Stimulated activated memory B cell treated with anti-CD40 and anti-IgM and Interleukin-4, amounts not matched to agents 10 μg/mL and 1 μg/mL and 100 μg/mL, for 72 hours (primary cell): ENCODE results near the gene PLEKHH3.

Experiments
- ATAC-seq: fragments of 150-1000 bp; cut with Tn5 transposase; 2 replicates; pipeline ENCODE4 v1.10.0; 2021
- H3K27ac Mint-ChIP-seq: one replicate; pipeline ENCODE4 v1.8.0; 2022; ENCODE audit warnings: mild to moderate bottlenecking, mixed read lengths
- H3K27me3 Mint-ChIP-seq: one replicate; pipeline ENCODE4 v1.8.0; 2022; ENCODE audit warnings: mixed read lengths
- H3K36me3 Mint-ChIP-seq: one replicate; pipeline ENCODE4 v1.8.0; 2022; ENCODE audit warnings: mixed read lengths
- H3K4me1 Mint-ChIP-seq: one replicate; pipeline ENCODE4 v1.8.0; 2022; ENCODE audit warnings: mixed read lengths
- H3K4me3 Mint-ChIP-seq: one replicate; pipeline ENCODE4 v1.8.0; 2022; ENCODE audit warnings: mild to moderate bottlenecking, moderate library complexity, mixed read lengths
- H3K9me3 Mint-ChIP-seq: one replicate; pipeline ENCODE4 v1.8.0; 2022; ENCODE audit warnings: mixed read lengths

PLEKHH3 gene

DNA sequence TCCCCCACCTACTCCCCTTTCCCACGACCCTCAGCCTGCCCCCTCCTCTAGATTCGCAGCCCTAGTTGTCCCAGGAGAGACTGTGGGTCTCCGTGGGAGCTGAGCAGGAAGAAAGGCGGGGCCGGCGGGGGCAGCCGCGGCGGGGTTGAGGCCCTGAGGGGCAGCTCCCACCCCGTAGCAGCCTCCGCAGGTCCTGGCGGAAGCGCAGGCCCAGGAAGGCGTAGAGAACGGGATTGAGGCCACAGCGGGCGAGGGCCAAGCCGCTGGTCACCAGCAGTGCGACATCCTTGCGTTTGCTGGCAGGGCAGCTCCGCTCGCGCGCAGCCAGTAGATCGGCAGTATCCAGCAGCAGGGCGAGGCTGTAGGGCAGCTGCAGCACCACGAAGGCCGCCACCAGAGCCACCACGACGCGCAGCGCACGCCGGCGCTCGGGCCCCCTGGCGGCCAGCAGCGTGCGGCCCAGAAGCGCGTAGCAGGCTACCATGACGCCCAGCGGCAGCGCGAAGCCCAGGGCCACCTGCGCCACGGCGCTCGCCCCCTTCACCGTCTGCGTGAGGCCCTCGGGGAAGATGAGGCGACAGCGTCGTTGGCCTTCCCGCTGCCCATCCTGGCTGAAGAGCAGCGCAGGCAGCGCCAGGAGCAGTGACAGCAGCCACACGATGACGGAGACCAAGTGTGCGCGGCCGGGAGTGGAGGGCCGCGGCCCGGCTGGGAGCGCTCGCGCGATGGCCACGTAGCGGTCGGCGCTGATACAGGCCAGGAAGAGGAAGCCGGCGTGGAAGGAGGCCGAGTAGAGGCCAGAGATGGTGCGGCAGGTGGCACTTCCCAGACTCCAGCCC is 2.9 kb upstream of the PLEKHH3 start:
- Mint-ChIP-seq H3K4me3 (peak overlapping the region; percentile 76), H3K9me3 (no peaks in the 10 kb centered on the region), H3K27ac (peak overlapping the region; percentile 74), H3K36me3 (no peaks in the 10 kb centered on the region), H3K4me1 (peaks cover 74% of the 10 kb centered on the region), H3K27me3 (peaks cover 23% of the 10 kb centered on the region)
- ATAC-seq = peak; percentile 71

DNA sequence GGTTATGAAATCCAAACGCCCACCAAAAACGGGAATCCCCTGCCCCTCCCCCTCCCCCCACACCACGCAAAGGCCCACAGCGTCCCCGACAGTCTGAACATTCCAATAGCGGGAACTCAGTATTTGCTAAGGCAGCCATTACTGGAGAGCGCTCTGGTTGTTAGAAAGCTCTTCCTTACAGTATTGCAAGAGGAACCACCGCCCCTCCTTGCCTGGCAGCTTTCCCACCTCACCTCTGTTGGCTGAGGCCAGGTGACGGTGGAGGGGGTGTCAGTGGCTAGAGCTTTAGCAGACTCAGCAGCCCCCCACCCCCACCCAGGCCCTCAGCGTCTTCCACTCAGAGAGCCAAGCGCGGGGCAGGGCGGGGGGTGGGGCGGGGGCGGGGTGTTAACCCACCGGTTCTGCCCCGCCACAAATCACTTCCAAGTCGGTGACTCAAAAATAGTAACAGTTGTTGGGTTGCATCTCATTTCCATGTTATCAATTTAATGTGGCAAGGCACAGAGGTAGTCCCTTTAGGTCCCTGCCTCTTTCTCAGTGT is 2.2 kb upstream of the PLEKHH3 start:
- Mint-ChIP-seq H3K36me3 (no peaks in the 10 kb centered on the region), H3K4me1 (peaks cover 80% of the 10 kb centered on the region), H3K4me3 (peak overlapping the region; percentile 80), H3K27ac (peak overlapping the region; percentile 74), H3K9me3 (no peaks in the 10 kb centered on the region), H3K27me3 (peaks cover 30% of the 10 kb centered on the region)
- no peak for ATAC-seq

DNA sequence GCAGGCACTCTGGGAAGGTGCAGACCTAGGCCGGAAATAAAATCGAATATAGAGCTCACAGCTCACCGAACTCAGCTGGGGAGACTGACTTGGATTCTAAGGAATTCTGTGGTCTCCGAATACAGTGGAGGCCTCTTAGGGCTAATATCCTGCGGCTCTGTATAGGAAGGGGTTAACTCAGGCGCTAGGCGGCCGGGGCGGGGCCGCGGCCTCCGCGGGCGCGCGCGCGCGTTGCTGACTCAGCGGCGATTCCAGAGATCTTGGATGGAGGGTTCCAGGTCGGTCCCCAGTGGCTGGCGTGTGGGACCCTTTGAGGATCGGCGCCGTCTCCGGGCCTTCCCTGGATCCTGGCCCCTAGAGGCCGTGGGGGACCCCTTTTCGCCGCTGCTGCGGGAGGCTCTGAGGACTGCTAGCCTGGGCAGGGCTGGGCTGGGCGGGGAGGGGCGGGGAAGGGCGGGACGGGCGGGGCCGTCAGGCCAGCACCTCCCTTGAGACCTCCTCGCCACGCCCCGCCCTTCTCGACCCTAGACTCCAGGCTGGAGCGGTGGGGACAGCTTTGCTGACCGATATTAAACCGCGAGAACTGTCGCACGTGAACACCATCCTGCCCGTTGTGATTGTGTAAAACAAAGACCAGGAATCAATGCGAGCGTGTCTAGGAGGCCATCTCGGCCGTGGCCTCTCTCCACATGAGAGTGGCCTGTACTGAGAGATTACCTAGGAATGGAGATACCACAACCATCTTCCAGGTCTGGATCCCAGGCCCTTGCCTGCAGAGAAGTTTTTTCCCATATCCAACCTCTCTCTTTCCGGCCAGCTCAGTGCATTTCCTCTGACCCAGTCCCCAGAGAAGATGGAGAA is 1.4 kb upstream of the PLEKHH3 start:
- Mint-ChIP-seq H3K4me3 (peak overlapping the region; percentile 80), H3K27me3 (peaks cover 32% of the 10 kb centered on the region), H3K27ac (peak overlapping the region; percentile 34), H3K36me3 (no peaks in the 10 kb centered on the region), H3K4me1 (peaks cover 74% of the 10 kb centered on the region), H3K9me3 (no peaks in the 10 kb centered on the region)
- ATAC-seq = peak; percentile 59

DNA sequence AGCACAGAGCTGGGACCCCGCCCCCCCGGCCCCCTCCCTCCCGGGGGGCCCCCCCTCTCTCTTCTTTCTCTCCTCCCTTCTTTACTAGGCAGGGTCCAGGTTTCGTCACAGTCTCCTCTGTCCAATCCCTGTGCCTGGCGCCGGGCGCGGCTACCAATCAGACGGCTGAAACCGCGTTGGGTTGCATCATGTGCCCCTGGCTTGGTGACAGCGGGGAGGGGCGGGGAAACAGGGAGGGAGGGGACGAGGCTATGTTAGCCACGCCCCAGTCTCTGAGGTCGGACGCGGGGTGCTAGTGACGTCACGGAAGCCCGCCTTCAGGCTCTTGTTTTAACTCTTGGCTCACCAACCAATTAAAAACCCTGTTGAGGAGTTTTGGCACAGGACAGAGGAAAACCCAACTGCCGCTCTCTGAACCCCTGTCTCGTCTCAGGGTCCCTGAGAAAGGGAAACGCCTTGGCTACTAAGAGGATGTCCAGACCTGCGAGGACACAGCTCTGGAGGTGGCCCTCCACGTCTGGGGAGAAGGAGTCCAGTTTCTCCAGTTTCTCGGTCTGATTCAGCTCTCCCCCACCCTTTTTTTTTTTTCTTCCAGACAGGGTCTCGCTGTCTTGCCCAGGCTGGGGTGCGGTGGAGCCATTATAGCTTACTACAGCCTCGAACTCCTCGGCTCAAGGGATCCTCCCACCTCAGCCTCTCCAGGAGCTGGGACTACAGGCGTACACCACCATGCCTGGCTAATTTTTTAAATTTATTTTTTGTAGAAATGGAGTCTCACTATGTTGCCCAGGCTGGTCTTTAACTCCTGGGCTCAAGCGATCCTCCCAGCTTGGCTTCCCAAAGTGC is 441 bp upstream of the PLEKHH3 start:
- H3K27me3 Mint-ChIP-seq = peaks cover 33% of the 10 kb centered on the region
- peak overlapping the region; percentile 80 for H3K4me3 Mint-ChIP-seq
- no peaks in the 10 kb centered on the region for H3K36me3 Mint-ChIP-seq
- ATAC-seq = peak; percentile 87
- H3K4me1 Mint-ChIP-seq = peaks cover 64% of the 10 kb centered on the region
- H3K9me3 Mint-ChIP-seq = no peaks in the 10 kb centered on the region
- H3K27ac Mint-ChIP-seq = peak overlapping the region; percentile 2

DNA sequence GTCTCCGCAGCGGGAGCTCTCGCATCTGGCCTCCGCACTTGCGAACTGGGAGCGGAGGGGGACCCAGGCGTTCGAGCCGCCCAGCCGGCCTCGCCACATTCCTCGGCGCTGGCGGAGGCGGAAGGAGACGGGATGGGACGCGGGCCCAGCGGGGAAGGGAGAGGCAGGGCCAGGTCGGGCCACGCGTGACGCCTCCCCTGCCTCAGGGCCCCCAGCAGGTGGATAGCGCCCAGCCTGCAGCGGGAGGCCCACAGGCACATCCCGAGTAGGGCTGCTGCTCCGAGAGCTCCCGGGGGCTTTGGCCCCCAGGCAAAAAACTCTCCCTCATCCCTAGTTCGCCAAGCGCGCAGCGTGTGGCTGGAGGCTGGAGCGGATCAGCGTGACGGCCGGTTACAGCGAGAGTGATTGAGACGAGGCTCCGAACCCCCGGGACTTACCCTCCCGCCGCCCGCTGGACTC is 800 bp downstream of the PLEKHH3 start:
- peak overlapping the region; percentile 2 for H3K27ac Mint-ChIP-seq
- peaks cover 62% of the 10 kb centered on the region for H3K4me1 Mint-ChIP-seq
- H3K9me3 Mint-ChIP-seq = no peaks in the 10 kb centered on the region
- peaks cover 45% of the 10 kb centered on the region for H3K27me3 Mint-ChIP-seq
- no peak for ATAC-seq
- no peaks in the 10 kb centered on the region for H3K36me3 Mint-ChIP-seq
- H3K4me3 Mint-ChIP-seq = peak overlapping the region; percentile 82

DNA sequence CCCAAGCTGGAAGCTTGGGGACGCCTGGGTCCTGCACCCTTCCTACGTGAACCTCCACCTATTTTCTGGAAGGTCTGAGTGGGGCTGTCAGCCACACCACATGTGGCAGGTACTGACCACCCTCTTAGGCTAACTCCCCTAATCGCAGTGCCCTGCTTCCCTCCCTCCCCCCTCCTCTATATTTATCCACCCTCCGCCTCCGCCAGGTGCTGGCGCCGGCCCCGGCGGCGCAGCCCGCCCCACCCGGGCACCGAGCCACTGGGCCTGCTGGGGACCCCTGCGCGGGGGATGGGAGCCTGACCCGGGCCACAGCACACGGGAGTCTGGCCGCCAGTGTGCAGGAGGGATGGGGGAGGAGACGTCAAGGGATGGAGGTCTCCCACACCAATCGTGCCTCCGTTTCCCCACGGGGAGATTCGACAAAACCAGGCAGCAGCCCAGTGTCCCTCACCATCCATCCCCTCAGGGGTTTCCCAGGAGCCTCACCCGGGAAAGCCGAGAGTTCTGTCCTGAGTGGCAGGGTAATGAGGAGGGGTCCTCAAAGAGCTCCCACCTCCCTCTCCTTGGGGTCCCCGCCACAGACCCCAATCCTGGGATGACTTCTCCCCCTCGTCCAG is 1.3 kb downstream of the PLEKHH3 start:
- Mint-ChIP-seq H3K4me1 (peaks cover 62% of the 10 kb centered on the region), H3K9me3 (no peaks in the 10 kb centered on the region), H3K36me3 (no peaks in the 10 kb centered on the region), H3K27ac (no peak overlapping the region), H3K27me3 (peaks cover 46% of the 10 kb centered on the region), H3K4me3 (peak overlapping the region; percentile 82)
- no peak for ATAC-seq

DNA sequence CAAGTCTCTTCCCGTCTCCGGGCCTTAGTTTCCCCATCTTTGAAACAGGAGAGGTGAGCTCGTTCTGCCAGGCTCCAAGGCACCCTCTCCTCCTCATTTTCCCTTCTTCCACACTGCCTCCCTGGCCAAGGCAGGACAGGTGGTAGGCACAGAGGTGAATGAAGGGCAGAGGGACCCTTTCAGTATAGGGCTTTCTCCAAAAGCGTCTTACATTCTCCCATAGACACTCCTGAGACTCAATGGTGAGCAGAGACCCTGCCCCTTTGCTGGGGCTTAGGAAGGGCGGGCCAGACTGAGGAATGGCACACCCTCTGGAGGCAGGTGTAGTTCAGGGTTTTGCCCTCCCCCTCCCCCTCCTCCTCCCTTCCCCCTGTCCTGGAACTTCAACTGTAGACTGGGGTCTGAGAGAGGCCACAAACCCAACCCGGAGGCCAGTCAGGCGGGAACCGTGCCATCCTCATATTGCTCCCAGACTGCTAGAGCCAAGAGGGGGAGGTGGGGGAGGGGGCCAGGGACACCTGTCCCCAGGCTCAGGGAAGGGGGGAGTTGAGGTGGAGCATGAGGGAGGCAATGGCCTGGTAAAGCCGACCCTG is 1.9 kb downstream of the PLEKHH3 start:
- Mint-ChIP-seq H3K27ac (no peak overlapping the region), H3K27me3 (peaks cover 46% of the 10 kb centered on the region), H3K9me3 (no peaks in the 10 kb centered on the region), H3K4me1 (peaks cover 59% of the 10 kb centered on the region), H3K4me3 (peak overlapping the region; percentile 24), H3K36me3 (no peaks in the 10 kb centered on the region)
- no peak for ATAC-seq

DNA sequence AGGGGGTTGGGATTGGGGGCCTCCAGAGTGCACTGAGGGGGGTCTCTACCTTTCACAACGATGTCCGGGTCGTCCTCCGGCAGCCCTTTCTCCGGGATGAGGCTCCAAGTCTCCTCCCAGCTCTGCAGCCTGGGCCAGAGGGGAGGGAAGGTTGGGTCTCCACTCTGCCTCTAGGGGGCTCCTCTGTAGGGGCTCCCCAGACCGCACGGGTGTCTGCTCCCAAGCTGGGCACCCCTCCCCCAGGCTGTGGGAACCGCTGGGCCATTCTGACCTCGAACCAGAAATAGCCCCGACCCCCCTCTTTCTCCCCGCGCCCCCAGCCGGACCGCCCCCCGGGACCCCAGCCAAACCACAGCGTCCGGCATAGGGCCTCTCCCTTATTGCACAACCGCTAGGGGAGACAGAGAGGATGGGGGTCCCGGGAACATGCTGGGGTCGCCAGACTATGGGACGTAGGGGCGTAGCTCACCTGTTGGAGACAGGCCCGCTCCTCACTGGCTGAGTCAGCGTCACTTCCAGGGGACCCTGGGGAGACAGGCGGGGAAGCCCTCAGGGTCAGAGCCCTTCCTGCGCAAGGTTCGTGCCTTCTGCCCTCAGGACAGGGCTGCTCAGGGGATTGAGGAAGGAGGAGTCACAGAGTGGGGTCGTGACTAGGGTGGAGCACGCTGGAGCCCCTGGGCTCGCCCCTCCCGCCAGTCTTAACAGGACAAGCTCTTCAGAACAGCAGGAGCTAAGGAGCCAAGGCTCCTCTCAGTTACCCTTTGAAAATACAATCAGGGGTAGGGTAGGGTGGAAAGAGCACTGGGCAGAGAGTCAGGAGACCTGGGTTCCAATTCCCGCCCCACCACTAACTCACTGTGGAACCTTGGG is 2.7 kb downstream of the PLEKHH3 start:
- Mint-ChIP-seq H3K4me3 (peak overlapping the region; percentile 30), H3K9me3 (no peaks in the 10 kb centered on the region), H3K36me3 (no peaks in the 10 kb centered on the region), H3K27me3 (peaks cover 46% of the 10 kb centered on the region), H3K27ac (no peak overlapping the region), H3K4me1 (peaks cover 60% of the 10 kb centered on the region)
- ATAC-seq = no peak

DNA sequence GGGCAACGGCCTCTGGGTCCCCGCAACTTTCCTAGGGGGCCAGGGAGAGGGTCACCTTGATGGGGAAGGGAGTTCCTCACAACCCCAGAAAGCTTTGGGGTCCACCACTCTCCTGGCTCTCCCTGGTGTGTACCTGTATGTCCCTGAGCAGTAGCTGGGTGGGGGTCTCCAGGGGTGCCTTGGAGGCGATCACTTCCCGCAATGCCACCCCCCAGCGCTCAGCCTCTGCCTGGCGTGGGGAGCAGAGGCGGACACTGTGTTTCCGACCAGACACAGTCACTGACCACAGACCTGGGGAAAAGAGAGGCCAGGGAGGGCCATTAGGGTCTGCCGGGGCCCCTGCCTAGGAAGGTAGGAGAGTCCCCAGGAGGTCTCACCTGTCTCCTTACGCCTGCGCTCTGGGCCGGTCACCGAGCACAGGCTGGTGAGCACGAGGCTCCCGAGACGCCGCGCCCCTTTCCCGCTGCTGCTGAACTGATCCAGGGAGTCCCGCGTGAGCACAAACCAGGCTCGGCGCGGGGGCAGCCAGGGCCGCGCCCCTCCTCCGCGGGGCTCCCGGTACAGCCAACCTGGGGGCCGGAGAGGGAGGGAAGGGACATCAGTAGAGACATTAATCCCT is 3.4 kb downstream of the PLEKHH3 start:
- Mint-ChIP-seq H3K27ac (no peak overlapping the region), H3K27me3 (peaks cover 46% of the 10 kb centered on the region), H3K9me3 (no peaks in the 10 kb centered on the region), H3K4me1 (peaks cover 57% of the 10 kb centered on the region), H3K4me3 (no peak overlapping the region), H3K36me3 (no peaks in the 10 kb centered on the region)
- ATAC-seq = no peak

DNA sequence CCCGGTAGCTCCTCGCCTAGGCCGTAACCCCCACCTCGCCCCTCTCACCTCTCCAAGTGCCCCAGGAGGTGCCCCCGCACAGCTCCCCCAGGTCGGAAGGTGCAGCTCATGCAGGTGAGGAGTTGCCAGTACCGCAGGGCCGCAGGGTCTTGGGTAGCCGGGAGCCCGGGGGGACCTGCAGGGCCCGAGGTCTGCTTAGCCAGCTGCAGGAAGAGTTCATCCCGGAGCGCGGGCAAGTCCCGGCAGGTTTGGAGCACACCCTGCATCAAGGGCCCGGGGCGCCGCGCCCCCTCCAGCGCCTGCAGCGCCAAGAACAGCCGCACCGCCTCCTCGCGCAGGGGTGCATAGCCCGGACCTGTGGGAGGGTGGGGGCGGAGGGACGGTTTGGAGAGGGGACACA is 4.8 kb downstream of the PLEKHH3 start:
- peaks cover 43% of the 10 kb centered on the region for H3K27me3 Mint-ChIP-seq
- H3K36me3 Mint-ChIP-seq = peaks cover under 1% of the 10 kb centered on the region
- no peak overlapping the region for H3K4me3 Mint-ChIP-seq
- no peak for ATAC-seq
- H3K27ac Mint-ChIP-seq = no peak overlapping the region
- H3K9me3 Mint-ChIP-seq = no peaks in the 10 kb centered on the region
- H3K4me1 Mint-ChIP-seq = peaks cover 46% of the 10 kb centered on the region

DNA sequence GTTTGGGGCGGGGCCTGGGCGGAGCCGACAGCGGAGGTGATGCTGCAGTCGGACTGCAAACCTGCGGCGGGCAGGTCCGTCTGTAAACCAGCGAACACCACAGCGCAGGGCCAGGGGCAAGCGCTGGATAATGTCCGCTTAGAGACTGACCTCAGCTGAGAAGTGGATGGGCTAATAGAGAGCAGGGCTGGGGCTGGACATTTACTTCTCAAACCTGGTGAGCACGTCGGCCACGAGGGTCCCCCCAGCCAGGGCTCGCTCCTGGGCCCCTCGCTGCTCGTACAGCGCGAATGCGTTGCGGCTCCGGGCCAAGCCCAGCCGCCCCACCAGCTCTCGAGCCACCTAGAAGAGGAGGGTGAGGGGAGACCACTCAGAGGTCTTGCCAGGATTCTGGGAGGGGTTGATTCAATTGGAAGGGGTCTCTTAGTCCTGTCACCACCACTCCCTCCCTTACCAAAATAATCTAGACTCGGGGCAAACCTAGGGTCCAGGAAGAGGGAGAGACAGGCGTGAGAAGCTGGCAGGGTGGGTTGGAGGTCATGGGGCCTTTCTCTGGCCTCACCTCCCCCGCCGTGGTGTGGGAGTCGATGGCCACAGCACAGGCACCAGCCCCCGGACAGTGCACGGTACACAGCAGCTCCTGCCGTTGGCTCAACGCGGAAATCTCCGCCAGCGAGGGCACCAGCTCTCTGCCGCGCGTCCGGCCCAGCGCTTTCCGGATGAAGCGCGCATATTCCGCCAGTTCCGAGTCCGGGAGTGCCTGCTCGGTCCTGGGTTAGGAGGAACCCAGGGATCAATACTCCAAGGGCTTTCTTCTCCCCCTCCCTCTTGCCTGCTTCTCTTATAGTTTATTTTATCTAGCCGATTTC is 5.8 kb downstream of the PLEKHH3 start:
- H3K4me3 Mint-ChIP-seq = peak overlapping the region; percentile 78
- H3K36me3 Mint-ChIP-seq = peaks cover 11% of the 10 kb centered on the region
- ATAC-seq = no peak

More for the DNA sequence above, 5.8 kb downstream of the PLEKHH3 start:
- H3K4me1 Mint-ChIP-seq = peaks cover 40% of the 10 kb centered on the region
- peaks cover 32% of the 10 kb centered on the region for H3K27me3 Mint-ChIP-seq
- no peaks in the 10 kb centered on the region for H3K9me3 Mint-ChIP-seq
- H3K27ac Mint-ChIP-seq = peak overlapping the region; percentile 37
